HEK293 (cell line): ENCODE results near the gene PALM.
A peak's percentile ranks its signal among the peaks of the same experiment; 100 is the strongest.
"Not testable (repeated sequence)": the region's sequence is repeated elsewhere in the genome, so short reads cannot be mapped to it uniquely, and the experiment has no call there.

Experiments used
- CTCF ChIA-PET: fragments of 350-600 bp; formaldehyde crosslinking; extraction: SDS; loops from one replicate; lab custom pipeline; 2021; ENCODE audit warnings: antibody characterized with exemption; lab: Yijun Ruan, JAX
- POLR2A ChIA-PET: fragments of 300-600 bp; formaldehyde crosslinking; extraction: SDS; loops from one replicate; lab custom pipeline; 2020; ENCODE audit warnings: antibody characterized with exemption, inconsistent platforms; lab: Yijun Ruan, JAX
- H3K27ac ChIP-seq: fragments of 200-500 bp; sonication (Bioruptor generic); 2 replicates; pipeline ENCODE4 v1.5.1; 2014; ENCODE audit warnings: low read depth, low read length, control low read depth, inconsistent platforms; ENCODE audit errors: extremely low read depth
- H3K36me3 ChIP-seq, 2 experiments: fragments of 200-500 bp in 1 of 2; sonication (Bioruptor generic) in 1 of 2; 1 replicate in 1 of 2; 2 replicates in 1 of 2; pipeline ENCODE4 v1.5.1; 2014 to 2017; ENCODE audit warnings: inconsistent platforms in 2 of 2, low read length in 2 of 2; ENCODE audit not compliant: control insufficient read depth in 2 of 2, insufficient read depth in 1 of 2
- H3K4me1 ChIP-seq: fragments of 200-500 bp; sonication (Bioruptor generic); 2 replicates; pipeline ENCODE4 v1.5.1; 2014; ENCODE audit warnings: mild to moderate bottlenecking, low read length, inconsistent platforms; ENCODE audit not compliant: control insufficient read depth, insufficient read depth
- H3K4me3 ChIP-seq: 2 replicates; pipeline ENCODE4 v1.5.1; 2011; ENCODE audit warnings: low read depth, mild to moderate bottlenecking, control low read depth, low read length, moderate library complexity
- H3K9me3 ChIP-seq: fragments of 200-500 bp; sonication (Bioruptor generic); 2 replicates; pipeline ENCODE4 v1.5.1; 2014; ENCODE audit warnings: low read depth, low read length, inconsistent platforms; ENCODE audit not compliant: control insufficient read depth, insufficient read depth
- MZF1 ChIP-seq: fragments of 450-650 bp; formaldehyde crosslinking; IDR thresholded peaks from 2 replicates; pipeline ENCODE4 v1.5.1; 2017; ENCODE audit warnings: missing biosample characterization, missing genetic modification characterization, borderline replicate concordance
- OVOL3 ChIP-seq: fragments of 450-650 bp; formaldehyde crosslinking; IDR thresholded peaks from 2 replicates; pipeline ENCODE4 v1.5.1; 2016; ENCODE audit warnings: missing biosample characterization, missing genetic modification characterization
- PRDM1 ChIP-seq: fragments of 450-650 bp; formaldehyde crosslinking; IDR thresholded peaks from 2 replicates; pipeline ENCODE4; 2016; ENCODE audit warnings: missing biosample characterization, missing genetic modification characterization
- SETDB1 ChIP-seq: IDR thresholded peaks from one replicate; pipeline ENCODE4 v1.6.1; 2017; ENCODE audit warnings: mild to moderate bottlenecking, low read length, moderate library complexity, mixed read lengths; ENCODE audit not compliant: insufficient read length
- SP2 ChIP-seq: fragments of 450-650 bp; formaldehyde crosslinking; IDR thresholded peaks from 2 replicates; pipeline ENCODE4 v1.5.1; 2016; ENCODE audit warnings: missing biosample characterization, missing genetic modification characterization
- WT1 ChIP-seq: fragments of 450-650 bp; formaldehyde crosslinking; IDR thresholded peaks from 2 replicates; pipeline ENCODE4 v1.5.1; 2016; ENCODE audit warnings: missing biosample characterization, missing genetic modification characterization
- ZBTB49 ChIP-seq: fragments of 450-650 bp; formaldehyde crosslinking; IDR thresholded peaks from 2 replicates; pipeline ENCODE4 v1.5.1; 2016; ENCODE audit warnings: missing biosample characterization, missing genetic modification characterization, low read depth
- ZFP69B ChIP-seq: fragments of 450-650 bp; formaldehyde crosslinking; IDR thresholded peaks from 2 replicates; pipeline ENCODE4 v1.5.1; 2016; ENCODE audit warnings: missing biosample characterization, missing genetic modification characterization
- ZNF121 ChIP-seq: fragments of 450-650 bp; formaldehyde crosslinking; IDR thresholded peaks from 2 replicates; pipeline ENCODE4 v1.5.1; 2016; ENCODE audit warnings: missing biosample characterization, missing genetic modification characterization
- ZNF140 ChIP-seq: fragments of 450-650 bp; formaldehyde crosslinking; IDR thresholded peaks from 2 replicates; pipeline ENCODE4 v1.5.1; 2016; ENCODE audit warnings: missing biosample characterization, missing genetic modification characterization
- ZNF239 ChIP-seq: fragments of 450-650 bp; formaldehyde crosslinking; IDR thresholded peaks from 2 replicates; pipeline ENCODE4 v1.5.1; 2016; ENCODE audit warnings: missing biosample characterization, missing genetic modification characterization
- ZNF280D ChIP-seq: fragments of 450-650 bp; formaldehyde crosslinking; IDR thresholded peaks from 2 replicates; pipeline ENCODE4 v1.5.1; 2016; ENCODE audit warnings: missing biosample characterization, missing genetic modification characterization
- ZNF350 ChIP-seq: fragments of 450-650 bp; formaldehyde crosslinking; IDR thresholded peaks from 2 replicates; pipeline ENCODE4 v1.5.0; 2017; ENCODE audit warnings: missing biosample characterization, mild to moderate bottlenecking, missing genetic modification characterization
- ZNF560 ChIP-seq: fragments of 450-650 bp; formaldehyde crosslinking; IDR thresholded peaks from 2 replicates; pipeline ENCODE4 v1.5.1; 2017; ENCODE audit warnings: missing biosample characterization, missing genetic modification characterization, borderline replicate concordance
- ZNF626 ChIP-seq: fragments of 450-650 bp; sonication (Bioruptor Pico); formaldehyde crosslinking; IDR thresholded peaks from 2 replicates; pipeline ENCODE4 v1.5.1; 2018; ENCODE audit warnings: missing biosample characterization, missing genetic modification characterization, inconsistent platforms
- ZSCAN18 ChIP-seq: fragments of 450-650 bp; formaldehyde crosslinking; IDR thresholded peaks from 2 replicates; pipeline ENCODE4 v1.5.1; 2016; ENCODE audit warnings: missing biosample characterization, missing genetic modification characterization
- TF ChIP-seq, protein P1 (sequence below): fragments of 450-650 bp; formaldehyde crosslinking; IDR thresholded peaks from 2 replicates; pipeline ENCODE4 v1.5.1; 2016; ENCODE audit warnings: missing biosample characterization, missing genetic modification characterization

Gene PALM

DNA sequence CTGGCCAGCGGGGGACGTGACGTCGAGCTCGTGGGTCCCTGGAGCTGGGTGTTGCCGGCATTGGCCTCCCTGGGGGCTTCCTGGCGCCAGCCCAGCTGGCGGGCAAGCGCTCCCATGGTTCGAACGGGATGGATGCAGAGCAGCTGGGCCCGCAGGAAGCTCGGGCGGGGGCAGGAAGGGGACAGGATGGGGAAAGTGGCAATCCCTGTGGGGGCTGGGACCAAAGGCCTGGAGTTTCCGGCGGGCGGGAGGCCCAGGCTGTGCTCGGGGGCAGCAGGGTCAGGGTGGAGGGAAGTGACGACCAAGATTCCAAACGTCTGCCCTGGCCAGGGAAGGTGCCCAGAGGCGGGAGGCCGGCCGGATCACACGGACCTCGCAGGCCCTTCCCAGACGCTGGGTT is 19.3 kb downstream of the PALM start:
- no peak for TF ChIP-seq ZNF560 (tag by site-specific recombination)
- no peak for TF ChIP-seq MZF1
- TF ChIP-seq SP2 = 0 out of 2 replicates have a peak, but pooled peaks have one; percentile 5
- TF ChIP-seq, all 188 proteins: peak for 1
- H3K36me3 ChIP-seq = peaks cover 0 to 27% of the 10 kb centered on the region in 2 experiments; a peak in 2 of 3 replicates
- CTCF ChIA-PET = interaction anchor here (0.6 kb wide), 1 partner anchor 55 kb away, joined by 4 read pairs; no protein-coding TSS in a partner anchor
- no peak overlapping the region for H3K27ac ChIP-seq
- H3K4me1 ChIP-seq = no peaks in the 10 kb centered on the region
- no peaks in the 10 kb centered on the region for H3K9me3 ChIP-seq
- POLR2A ChIA-PET = interaction anchor here (1.1 kb wide), 1 partner anchor 20 kb away, joined by 3 read pairs; the partner anchor contains the start of gene PALM
- no peak overlapping the region for H3K4me3 ChIP-seq

DNA sequence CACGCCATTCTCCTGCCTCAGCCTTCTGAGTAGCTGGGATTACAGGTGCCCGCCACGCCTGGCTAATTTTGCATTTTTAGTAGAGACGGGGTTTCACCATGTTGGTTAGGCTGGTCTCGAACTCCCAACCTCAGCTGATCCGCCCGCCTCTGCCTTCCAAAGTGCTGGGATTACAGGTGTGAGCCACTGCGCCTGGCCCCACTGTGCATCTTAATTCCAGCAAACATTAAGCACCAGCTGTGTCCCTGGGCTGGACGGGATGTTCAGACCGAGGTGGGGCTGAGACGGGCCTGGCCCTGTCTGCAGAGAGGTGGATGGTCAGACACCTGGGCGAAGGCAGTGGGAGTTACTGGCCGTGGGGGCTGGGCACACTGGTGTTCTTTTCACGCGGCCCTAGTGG is 20.8 kb downstream of the PALM start:
- H3K4me3 ChIP-seq, H3K4me1 ChIP-seq, CTCF ChIA-PET, H3K27ac ChIP-seq, H3K9me3 ChIP-seq: not testable (repeated sequence)
- POLR2A ChIA-PET = interaction anchor here (0.7 kb wide), 1 partner anchor 49 kb away, joined by 6 read pairs; no protein-coding TSS in a partner anchor
- peaks cover 0 to 35% of the 10 kb centered on the region in 2 experiments; a peak in 2 of 3 replicates for H3K36me3 ChIP-seq

DNA sequence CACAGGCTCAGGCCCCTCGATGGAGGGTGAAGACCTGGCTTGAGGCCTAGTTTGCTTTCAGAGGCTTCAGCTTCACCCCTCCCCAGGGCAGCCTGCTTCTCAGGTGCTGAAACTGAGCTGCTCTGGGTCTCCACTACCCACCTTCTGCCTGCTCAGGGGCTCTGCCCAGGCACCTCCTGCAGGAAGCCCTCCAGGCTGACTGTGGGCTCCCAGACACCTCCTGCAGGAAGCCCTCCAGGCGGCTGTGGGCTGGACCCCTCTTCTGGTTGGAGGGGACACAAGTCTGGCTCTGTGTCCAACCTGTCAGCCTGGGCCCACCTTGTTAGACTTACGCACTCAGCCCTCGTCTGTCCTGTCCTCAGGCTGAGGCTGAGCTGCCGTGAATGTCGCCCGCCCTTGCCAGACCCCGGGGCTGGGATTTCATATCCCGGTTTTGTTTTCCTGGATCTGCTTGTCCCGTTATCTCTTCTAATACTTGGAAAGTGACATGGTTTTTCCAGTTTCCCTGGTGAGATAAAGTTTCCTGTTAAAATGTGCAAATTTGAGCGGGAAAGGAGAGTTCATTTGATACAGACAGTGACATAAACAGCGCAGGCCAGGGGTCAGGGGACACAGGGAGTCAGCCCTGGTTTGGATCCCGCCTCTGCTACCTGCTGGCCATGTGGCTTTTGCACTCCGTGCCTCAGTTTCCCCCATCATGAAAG is 21.4 kb downstream of the PALM start:
- H3K36me3 ChIP-seq = peaks cover 0 to 37% of the 10 kb centered on the region in 2 experiments; a peak in 2 of 3 replicates
- H3K27ac ChIP-seq = no peak overlapping the region
- no peak overlapping the region for H3K4me3 ChIP-seq
- H3K4me1 ChIP-seq = no peaks in the 10 kb centered on the region
- ChIA-PET POLR2A (interaction anchor here (0.7 kb wide), 1 partner anchor 50 kb away, joined by 6 read pairs; no protein-coding TSS in a partner anchor), CTCF (interaction anchor here (0.6 to 0.9 kb wide), 2 partner anchors 51 to 66 kb away, joined by 3 read pairs; no protein-coding TSS in a partner anchor)
- TF ChIP-seq ZFP69B (tag by site-specific recombination) (0 out of 2 replicates have a peak, but pooled peaks have one; percentile 26), ZNF239 (tag by site-specific recombination) (no peak)
- TF ChIP-seq, protein P1, sequence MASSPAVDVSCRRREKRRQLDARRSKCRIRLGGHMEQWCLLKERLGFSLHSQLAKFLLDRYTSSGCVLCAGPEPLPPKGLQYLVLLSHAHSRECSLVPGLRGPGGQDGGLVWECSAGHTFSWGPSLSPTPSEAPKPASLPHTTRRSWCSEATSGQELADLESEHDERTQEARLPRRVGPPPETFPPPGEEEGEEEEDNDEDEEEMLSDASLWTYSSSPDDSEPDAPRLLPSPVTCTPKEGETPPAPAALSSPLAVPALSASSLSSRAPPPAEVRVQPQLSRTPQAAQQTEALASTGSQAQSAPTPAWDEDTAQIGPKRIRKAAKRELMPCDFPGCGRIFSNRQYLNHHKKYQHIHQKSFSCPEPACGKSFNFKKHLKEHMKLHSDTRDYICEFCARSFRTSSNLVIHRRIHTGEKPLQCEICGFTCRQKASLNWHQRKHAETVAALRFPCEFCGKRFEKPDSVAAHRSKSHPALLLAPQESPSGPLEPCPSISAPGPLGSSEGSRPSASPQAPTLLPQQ (tag by site-specific recombination) = peak; percentile 58
- no peaks in the 10 kb centered on the region for H3K9me3 ChIP-seq

- Histone ChIP-seq H3K36me3 (peaks cover 0 to 37% of the 10 kb centered on the region in 2 experiments; a peak in 2 of 3 replicates), H3K4me1 (no peaks in the 10 kb centered on the region), H3K9me3 (no peaks in the 10 kb centered on the region), H3K4me3 (no peak overlapping the region), H3K27ac (no peak overlapping the region)
- CTCF ChIA-PET = no interaction called here
- POLR2A ChIA-PET = no interaction called here
- TF ChIP-seq WT1 = no peak
- TF ChIP-seq ZNF280D = no peak
- no peak for TF ChIP-seq ZNF350 (tag by site-specific recombination)
- TF ChIP-seq ZSCAN18 = no peak
- no peak for TF ChIP-seq ZNF140 (tag by site-specific recombination)
- TF ChIP-seq ZBTB49 (tag by site-specific recombination) = no peak
- no peak for TF ChIP-seq ZNF626
- TF ChIP-seq SETDB1 = no peak
- no peak for TF ChIP-seq OVOL3 (tag by site-specific recombination)
- TF ChIP-seq PRDM1 = no peak
- TF ChIP-seq ZNF121 (tag by site-specific recombination) = no peak
Measured at GRCh38 chr19:731000-731399, 22.3 kb downstream of the PALM start.
